GM23248 (cell line): ENCODE data around the gene IVNS1ABP. TPM values are rescaled to one million over a fixed set of nuclear protein-coding genes. Genes with fewer than 3 reads are reported as not detected.
"Not testable (repeated sequence)": the region's sequence is repeated elsewhere in the genome, so short reads cannot be mapped to it uniquely, and the experiment has no call there.

ENCODE experiments used
- DNase-seq: peaks from one replicate; pipeline ENCODE4 v3.0.0-alpha.2; 2015
- H2AFZ ChIP-seq: fragments of 200-600 bp; sonication (generic); 2 replicates; pipeline ENCODE4 v1.6.1; 2016; ENCODE audit warnings: antibody characterized with exemption
- H3F3A ChIP-seq: fragments of 200-600 bp; sonication (generic); 2 replicates; pipeline ENCODE4 v1.6.1; 2016; ENCODE audit warnings: mild to moderate bottlenecking, antibody characterized with exemption, mixed run types; ENCODE audit not compliant: insufficient read depth
- H3K27ac ChIP-seq: fragments of 200-600 bp; sonication (generic); 2 replicates; pipeline ENCODE4 v1.5.1; 2016; ENCODE audit warnings: mild to moderate bottlenecking
- H3K27me3 ChIP-seq: fragments of 200-600 bp; sonication (generic); replicated peaks from 2 replicates; pipeline ENCODE4 v1.6.1; 2016; ENCODE audit warnings: mild to moderate bottlenecking; ENCODE audit not compliant: insufficient read depth
- H3K36me3 ChIP-seq: fragments of 200-600 bp; sonication (generic); 2 replicates; pipeline ENCODE4 v1.6.1; 2016; ENCODE audit warnings: low read depth, mild to moderate bottlenecking
- H3K4me1 ChIP-seq: fragments of 200-600 bp; sonication (generic); 2 replicates; pipeline ENCODE4 v1.6.1; 2016; ENCODE audit warnings: mild to moderate bottlenecking; ENCODE audit not compliant: insufficient read depth
- H3K4me2 ChIP-seq: fragments of 200-600 bp; sonication (generic); one replicate; pipeline ENCODE4 v1.6.1; 2016; ENCODE audit warnings: mild to moderate bottlenecking; ENCODE audit not compliant: unreplicated experiment
- H3K4me3 ChIP-seq: fragments of 200-600 bp; sonication (generic); 2 replicates; pipeline ENCODE4 v1.5.1; 2016; ENCODE audit warnings: mild to moderate bottlenecking
- H3K79me2 ChIP-seq: fragments of 200-600 bp; sonication (generic); 2 replicates; pipeline ENCODE4 v1.6.1; 2016; ENCODE audit warnings: mild to moderate bottlenecking; ENCODE audit not compliant: insufficient read depth
- H3K9ac ChIP-seq: fragments of 200-600 bp; sonication (generic); 2 replicates; pipeline ENCODE4 v1.6.1; 2016; ENCODE audit warnings: mild to moderate bottlenecking
- H3K9me2 ChIP-seq: fragments of 200-600 bp; sonication (generic); 2 replicates; pipeline ENCODE4 v1.6.1; 2016; ENCODE audit warnings: mixed run types, mild to moderate bottlenecking, moderate library complexity; ENCODE audit not compliant: insufficient read depth
- H3K9me3 ChIP-seq: fragments of 200-600 bp; sonication (generic); one replicate; pipeline ENCODE4 v1.6.1; 2017; ENCODE audit warnings: low read depth
- H4K20me1 ChIP-seq: fragments of 200-600 bp; sonication (generic); 2 replicates; pipeline ENCODE4 v1.6.0; 2016; ENCODE audit not compliant: insufficient read depth
- EZH2 ChIP-seq: fragments of 200-600 bp; sonication (generic); IDR thresholded peaks from 2 replicates; pipeline ENCODE4 v1.6.1; 2018; ENCODE audit warnings: antibody characterized with exemption, mild to moderate bottlenecking; ENCODE audit not compliant: insufficient read depth, poor library complexity, severe bottlenecking
- EZH2phosphoT487 ChIP-seq: fragments of 200-600 bp; sonication (generic); IDR thresholded peaks from 2 replicates; pipeline ENCODE4 v1.6.1; 2018; ENCODE audit warnings: antibody characterized with exemption, moderate library complexity, mild to moderate bottlenecking, low read depth; ENCODE audit not compliant: insufficient read depth
- WGBS, 2 experiments: methylation state at CpG; one replicate each; pipeline ENCODE4 v1.1.6; 2015 to 2017; ENCODE audit warnings: low lambda C conversion rate in 2 of 2, low coverage in 1 of 2; ENCODE audit errors: missing lambda C conversion rate in 2 of 2; 5-methylcytosine and 5-hydroxymethylcytosine counted together
- in situ Hi-C: fragments of 300-500 bp; cut with MboI; formaldehyde crosslinking; loops from 2 replicates; pipeline ENCODE4 v1.15.0; 2020
- polyA plus RNA-seq: library from polyadenylated mRNA; unstranded; fragments of >200 nt; fragmentation: Nextera tagmentation; extraction: Ambion mirVana; gene quantifications from 2 replicates; pipeline ENCODE4 v1.2.1, GENCODE V29; 2016
- total RNA-seq: library from RNA; depleted of rRNA; stranded (reverse); fragments of >200 nt; shearing (Covaris generic); gene quantifications from 2 replicates; pipeline ENCODE4 v1.2.3, GENCODE V29; 2014

IVNS1ABP gene
- total and polyA plus RNA-seq, 2 experiments from 2014 or later = 51.4 to 52.0 TPM

DNA sequence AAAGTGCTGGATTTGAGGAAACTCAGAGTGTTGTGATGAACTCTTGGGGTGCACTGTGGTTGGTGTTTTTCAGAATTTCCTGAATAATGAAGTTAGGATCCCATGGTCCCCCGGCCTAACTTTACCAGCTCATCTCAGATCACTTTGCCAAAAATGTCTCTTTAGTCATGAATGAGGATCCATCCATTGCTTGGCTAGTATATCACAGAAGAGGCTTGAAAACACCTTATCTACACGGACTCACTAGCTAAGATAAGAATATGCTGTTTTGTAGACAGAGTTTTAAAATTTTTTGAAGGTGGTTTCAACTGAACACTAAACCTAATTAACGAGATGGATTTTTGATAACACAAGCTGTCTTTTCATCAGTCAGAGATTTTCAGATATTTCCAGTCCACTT, 53.8 kb downstream of the IVNS1ABP start:
- no peaks in the 10 kb centered on the region for H3K79me2 ChIP-seq
- no peaks in the 10 kb centered on the region for H3K9me3 ChIP-seq
- H3K4me1 ChIP-seq = peaks cover 5% of the 10 kb centered on the region; the same call in 1 of the 2 replicates
- no peak overlapping the region for H2AFZ ChIP-seq
- no peak overlapping the region for H3K9ac ChIP-seq
- in situ Hi-C loops = no loop called here
- no peak overlapping the region for H3K27ac ChIP-seq
- H3K27me3 ChIP-seq = no peaks in the 10 kb centered on the region
- no peak overlapping the region for H3K4me3 ChIP-seq
- no peaks in the 10 kb centered on the region for H3F3A ChIP-seq
- no peaks in the 10 kb centered on the region for H3K36me3 ChIP-seq
- WGBS, 2 experiments = 86 to 88% methylated on average over 3 of the region's 3 CpGs
- H4K20me1 ChIP-seq = no peaks in the 10 kb centered on the region
- H3K4me2 ChIP-seq = no peak overlapping the region
- no peak for DNase-seq
- TF ChIP-seq EZH2phosphoT487 (no peak), EZH2 (no peak)
- H3K9me2 ChIP-seq = no peaks in the 10 kb centered on the region

DNA sequence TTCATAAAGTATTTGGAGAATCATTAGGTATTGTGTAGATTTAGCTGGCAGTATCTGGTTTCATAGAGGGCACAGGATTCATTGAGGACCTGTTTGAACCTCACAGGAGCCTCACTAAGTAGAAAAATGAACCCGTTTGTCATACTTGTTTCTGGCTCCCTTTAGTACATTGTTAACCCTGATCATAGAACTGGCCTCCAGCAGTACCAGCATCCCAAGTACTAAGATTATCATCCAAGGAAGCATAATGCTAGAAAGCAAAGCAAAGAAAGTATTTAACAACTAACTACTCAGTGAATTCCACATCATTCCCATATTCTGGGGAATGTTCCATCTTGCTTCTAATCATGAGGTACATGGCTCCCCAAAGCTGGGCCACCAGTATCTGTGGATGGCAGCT, 54.9 kb downstream of the IVNS1ABP start:
- no peaks in the 10 kb centered on the region for H3K9me2 ChIP-seq
- H2AFZ ChIP-seq = no peak overlapping the region
- H3K4me1 ChIP-seq = peaks cover 10% of the 10 kb centered on the region; the same call in 1 of the 2 replicates
- H3K27ac ChIP-seq = no peak overlapping the region
- H3K4me2 ChIP-seq = no peak overlapping the region
- H3K4me3 ChIP-seq = no peak overlapping the region
- WGBS, 2 experiments = 88 to 96% methylated on average over 1 of the region's 1 CpG
- DNase-seq = no peak
- no peaks in the 10 kb centered on the region for H3F3A ChIP-seq
- no peaks in the 10 kb centered on the region for H3K36me3 ChIP-seq
- TF ChIP-seq EZH2 = no peak
- TF ChIP-seq EZH2phosphoT487 = no peak
- H3K9ac ChIP-seq = no peak overlapping the region
- H3K9me3 ChIP-seq = no peaks in the 10 kb centered on the region
- H4K20me1 ChIP-seq = no peaks in the 10 kb centered on the region
- no peaks in the 10 kb centered on the region for H3K27me3 ChIP-seq
- in situ Hi-C loops = no loop called here
- H3K79me2 ChIP-seq = no peaks in the 10 kb centered on the region

DNA sequence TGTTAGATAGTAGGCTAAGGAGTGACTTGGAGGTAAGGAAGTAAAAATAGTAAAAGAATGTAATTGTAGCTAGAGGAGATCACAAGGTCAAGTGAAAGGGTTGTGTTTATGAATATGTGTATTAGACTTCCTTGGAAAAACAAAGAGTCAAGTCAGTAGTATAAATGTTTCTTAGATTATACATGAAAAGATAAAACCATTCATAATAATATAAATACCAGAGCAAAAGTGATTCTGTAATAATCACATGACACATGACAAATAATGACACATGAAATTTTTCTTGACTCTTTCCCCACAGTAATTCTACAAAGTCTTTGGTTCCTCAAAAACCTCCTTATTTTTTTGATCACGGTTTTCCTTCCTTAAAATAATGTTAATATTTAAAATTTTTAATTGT, 56.4 kb downstream of the IVNS1ABP start:
- Histone ChIP-seq H3K9me3 (no peaks in the 10 kb centered on the region), H3K4me3 (no peak overlapping the region), H3K36me3 (no peaks in the 10 kb centered on the region), H3K9ac (no peak overlapping the region), H3K79me2 (no peaks in the 10 kb centered on the region), H4K20me1 (no peaks in the 10 kb centered on the region), H2AFZ (no peak overlapping the region), H3K27me3 (no peaks in the 10 kb centered on the region), H3F3A (no peaks in the 10 kb centered on the region), H3K9me2 (no peaks in the 10 kb centered on the region), H3K4me2 (no peak overlapping the region), H3K4me1 (peaks cover 10% of the 10 kb centered on the region; the same call in 1 of the 2 replicates), H3K27ac (no peak overlapping the region)
- 9 to 21% methylated on average over 1 of the region's 1 CpG for WGBS, 2 experiments
- in situ Hi-C loops = no loop called here
- no peak for DNase-seq
- no peak for TF ChIP-seq EZH2phosphoT487
- no peak for TF ChIP-seq EZH2

DNA sequence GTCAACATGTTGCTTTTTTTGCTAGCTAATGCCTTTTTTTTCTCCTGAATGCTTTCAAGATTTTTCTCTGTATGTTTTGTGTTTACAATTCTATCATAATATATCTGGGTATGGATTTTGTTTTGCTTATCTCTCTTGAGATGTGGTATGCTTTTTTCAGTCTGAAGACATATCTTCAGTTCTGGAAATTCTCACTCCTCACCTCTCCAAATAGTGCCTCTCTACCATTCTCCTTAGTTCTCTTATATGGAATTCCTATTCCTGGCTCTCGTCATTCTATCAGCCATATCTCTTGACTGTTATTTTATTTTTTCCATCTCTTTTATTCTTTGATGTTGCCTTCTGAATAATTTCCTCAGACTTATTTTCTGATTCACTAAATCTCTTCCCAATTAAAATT, 58.4 kb downstream of the IVNS1ABP start:
- H3K9me3 ChIP-seq = no peaks in the 10 kb centered on the region
- DNase-seq = no peak
- no peak overlapping the region for H3K4me3 ChIP-seq
- H4K20me1 ChIP-seq = no peaks in the 10 kb centered on the region
- H3K9ac ChIP-seq = no peak overlapping the region
- H2AFZ ChIP-seq = no peak overlapping the region
- H3F3A ChIP-seq = no peaks in the 10 kb centered on the region
- no peaks in the 10 kb centered on the region for H3K27me3 ChIP-seq
- H3K36me3 ChIP-seq = no peaks in the 10 kb centered on the region
- TF ChIP-seq EZH2phosphoT487 (no peak), EZH2 (no peak)
- in situ Hi-C loops = no loop called here
- 79 to 87% methylated on average over 1 of the region's 1 CpG for WGBS, 2 experiments
- peaks cover 10% of the 10 kb centered on the region; the same call in 1 of the 2 replicates for H3K4me1 ChIP-seq
- no peaks in the 10 kb centered on the region for H3K9me2 ChIP-seq
- H3K79me2 ChIP-seq = no peaks in the 10 kb centered on the region
- H3K4me2 ChIP-seq = no peak overlapping the region
- H3K27ac ChIP-seq = no peak overlapping the region

DNA sequence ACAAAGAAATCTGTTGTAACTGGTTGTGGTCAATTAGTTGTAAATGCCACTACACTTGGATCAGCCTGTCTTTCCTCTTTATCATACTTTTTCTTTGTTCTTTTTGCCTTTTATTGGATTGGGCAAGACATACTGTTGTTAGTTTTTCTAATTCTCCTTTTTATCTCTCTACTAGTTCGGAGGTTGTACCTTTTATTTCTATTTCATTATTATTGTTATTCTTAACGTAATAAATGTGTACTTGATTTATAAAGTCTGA, 59.2 kb downstream of the IVNS1ABP start:
- no peaks in the 10 kb centered on the region for H3K79me2 ChIP-seq
- no peaks in the 10 kb centered on the region for H3K27me3 ChIP-seq
- WGBS, 2 experiments = 88 to 93% methylated on average over 2 of the region's 2 CpGs
- no peaks in the 10 kb centered on the region for H3K9me2 ChIP-seq
- in situ Hi-C loops = no loop called here
- no peak overlapping the region for H3K9ac ChIP-seq
- no peaks in the 10 kb centered on the region for H3F3A ChIP-seq
- H2AFZ ChIP-seq = no peak overlapping the region
- no peaks in the 10 kb centered on the region for H3K9me3 ChIP-seq
- no peaks in the 10 kb centered on the region for H3K36me3 ChIP-seq
- peak; percentile 66 for DNase-seq
- no peak for TF ChIP-seq EZH2phosphoT487
- H3K4me2 ChIP-seq = no peak overlapping the region
- no peak overlapping the region for H3K4me3 ChIP-seq
- peaks cover 10% of the 10 kb centered on the region; the same call in 1 of the 2 replicates for H3K4me1 ChIP-seq
- H4K20me1 ChIP-seq = no peaks in the 10 kb centered on the region
- no peak overlapping the region for H3K27ac ChIP-seq

DNA sequence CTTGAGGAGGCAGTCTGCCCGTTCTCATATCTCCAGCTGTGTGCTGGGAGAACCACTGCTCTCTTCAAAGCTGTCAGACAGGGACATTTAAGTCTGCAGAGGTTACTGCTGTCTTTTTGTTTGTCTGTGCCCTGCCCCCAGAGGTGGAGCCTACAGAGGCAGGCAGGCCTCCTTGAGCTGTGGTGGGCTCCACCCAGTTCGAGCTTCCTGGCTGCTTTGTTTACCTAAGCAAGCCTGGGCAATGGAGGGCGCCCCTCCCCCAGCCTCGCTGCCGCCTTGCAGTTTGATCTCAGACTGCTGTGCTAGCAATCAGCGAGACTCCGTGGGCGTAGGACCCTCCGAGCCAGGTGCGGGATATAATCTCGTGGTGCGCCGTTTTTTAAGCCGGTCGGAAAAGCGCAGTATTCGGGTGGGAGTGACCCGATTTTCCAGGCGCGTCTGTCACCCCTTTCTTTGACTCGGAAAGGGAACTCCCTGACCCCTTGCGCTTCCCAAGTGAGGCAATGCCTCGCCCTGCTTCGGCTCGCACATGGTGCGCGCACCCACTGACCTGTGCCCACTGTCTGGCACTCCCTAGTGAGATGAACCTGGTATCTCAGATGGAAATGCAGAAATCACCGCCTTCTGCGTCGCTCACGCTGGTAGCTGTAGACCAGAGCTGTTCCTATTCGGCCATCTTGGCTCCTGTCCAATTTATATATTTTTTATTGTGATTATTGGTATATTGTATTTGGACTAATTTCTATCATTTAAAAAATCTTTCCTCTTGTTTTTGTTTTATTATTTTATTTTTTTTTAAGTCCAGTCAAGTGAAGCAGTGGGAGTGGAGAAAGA, 59.7 kb downstream of the IVNS1ABP start:
- H3K27me3 ChIP-seq, H4K20me1 ChIP-seq, H3K36me3 ChIP-seq, in situ Hi-C loops, H3K4me3 ChIP-seq, H3K4me2 ChIP-seq, H3K79me2 ChIP-seq, H3K27ac ChIP-seq, H3F3A ChIP-seq, H3K9me2 ChIP-seq, H3K9ac ChIP-seq, H3K4me1 ChIP-seq, H3K9me3 ChIP-seq, H2AFZ ChIP-seq, DNase-seq: not testable (repeated sequence)
- 90 to 95% methylated on average over 12 to 17 of the region's 32 CpGs for WGBS, 2 experiments

DNA sequence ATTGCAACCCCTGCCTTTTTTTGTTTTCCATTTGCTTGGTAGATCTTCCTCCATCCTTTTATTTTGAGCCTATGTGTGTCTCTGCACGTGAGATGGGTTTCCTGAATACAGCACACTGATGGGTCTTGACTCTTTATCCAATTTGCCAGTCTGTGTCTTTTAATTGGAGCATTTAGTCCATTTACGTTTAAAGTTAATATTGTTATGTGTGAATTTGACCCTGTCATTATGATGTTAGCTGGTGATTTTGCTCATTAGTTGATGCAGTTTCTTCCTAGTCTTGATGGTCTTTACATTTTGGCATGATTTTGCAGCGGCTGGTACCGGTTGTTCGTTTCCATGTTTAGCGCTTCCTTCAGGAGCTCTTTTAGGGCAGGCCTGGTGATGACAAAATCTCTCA, 61.4 kb downstream of the IVNS1ABP start:
- 89 to 94% methylated on average over 5 of the region's 6 CpGs for WGBS, 2 experiments
- in situ Hi-C loops = not testable (repeated sequence)

More for the DNA sequence above, 61.4 kb downstream of the IVNS1ABP start:
- not testable (repeated sequence) for H3K79me2 ChIP-seq, H3F3A ChIP-seq, H3K27ac ChIP-seq, H2AFZ ChIP-seq, DNase-seq, H4K20me1 ChIP-seq, H3K9ac ChIP-seq, H3K4me1 ChIP-seq, H3K4me3 ChIP-seq, H3K36me3 ChIP-seq, H3K9me3 ChIP-seq, H3K27me3 ChIP-seq, H3K9me2 ChIP-seq, H3K4me2 ChIP-seq
